Activated T-cell treated with anti-CD3 and anti-CD28 coated beads, Interleukin-2, amount 50 U/mL, for 1 hour (primary cell): ENCODE measurements around the gene AMBRA1.
"Not testable (repeated sequence)": the region's sequence is repeated elsewhere in the genome, so short reads cannot be mapped to it uniquely, and the experiment has no call there.

ENCODE experiments used
- DNase-seq: peaks from one replicate; pipeline ENCODE4 v3.0.0-alpha.2; 2020

Gene AMBRA1

GRCh38 chr11:46377290-46377689 lies 216.5 kb downstream of the AMBRA1 start:
- DNase-seq: no peak

DNA sequence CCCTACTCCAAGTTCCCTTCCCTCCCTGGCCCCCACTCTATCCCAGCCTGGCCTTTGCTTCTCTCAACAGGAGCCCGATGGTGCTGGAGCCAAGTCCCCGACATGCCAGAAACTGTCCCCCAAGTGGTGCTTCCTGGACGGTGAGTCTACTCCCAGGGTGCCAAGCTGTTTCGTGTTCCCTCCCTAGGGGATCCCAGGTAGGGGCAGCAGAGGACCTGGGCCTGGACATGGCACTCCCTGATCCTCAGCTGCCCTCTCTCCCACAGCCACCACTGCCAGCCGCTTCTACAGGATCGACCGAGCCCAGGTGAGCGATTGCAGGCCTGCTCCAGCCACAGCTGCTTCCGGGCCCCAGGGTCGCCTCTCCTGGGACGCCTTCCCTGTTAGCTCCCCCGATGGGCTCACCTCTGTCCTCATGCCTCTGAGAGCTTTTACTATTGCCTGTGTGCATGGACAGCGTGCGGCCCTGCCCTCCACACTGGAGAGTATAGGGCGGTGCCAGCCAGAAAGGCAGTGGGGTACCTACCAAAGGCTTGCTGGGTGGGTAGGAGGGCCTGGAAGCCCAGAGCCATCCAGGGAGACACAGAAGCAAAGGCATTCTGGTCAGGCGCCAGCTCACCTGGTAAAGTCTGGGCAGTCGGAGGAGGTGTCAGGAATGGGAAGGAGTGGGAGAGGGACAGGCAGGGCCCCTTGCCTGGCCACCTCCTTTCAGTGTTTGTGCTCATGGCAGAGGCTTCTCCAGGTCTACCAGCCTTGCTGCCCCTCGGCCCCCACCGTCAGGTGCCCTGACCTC lies 217.4 kb downstream of the AMBRA1 start:
- DNase-seq: no peak

DNA sequence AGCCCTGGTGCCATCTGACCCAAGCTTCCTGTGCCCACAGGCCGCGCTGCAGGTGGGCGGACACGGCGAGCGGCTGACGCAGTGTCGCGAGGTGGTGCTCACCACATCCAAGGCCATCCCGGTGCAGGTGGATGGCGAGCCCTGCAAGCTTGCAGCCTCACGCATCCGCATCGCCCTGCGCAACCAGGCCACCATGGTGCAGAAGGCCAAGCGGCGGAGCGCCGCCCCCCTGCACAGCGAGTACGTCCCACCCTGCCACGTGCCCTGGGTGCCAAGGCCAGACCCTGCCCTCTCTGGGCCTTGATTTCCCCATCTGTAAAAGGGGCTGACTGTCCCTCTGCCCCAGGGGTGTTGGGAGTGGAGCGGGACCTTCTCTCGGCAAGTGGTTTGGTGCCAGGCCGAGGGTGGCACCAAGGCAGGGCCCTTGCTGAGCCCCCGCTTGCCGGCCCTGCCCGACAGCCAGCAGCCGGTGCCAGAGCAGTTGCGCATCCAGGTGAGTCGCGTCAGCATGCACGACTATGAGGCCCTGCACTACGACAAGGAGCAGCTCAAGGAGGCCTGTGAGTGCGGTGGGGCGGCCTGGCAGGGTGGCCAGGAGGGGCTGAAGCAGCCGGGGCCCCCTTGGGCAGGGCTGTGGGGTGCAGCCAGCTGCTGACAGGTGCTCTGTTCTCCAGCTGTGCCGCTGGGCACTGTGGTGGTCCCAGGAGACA lies 218.3 kb downstream of the AMBRA1 start:
- DNase-seq: no peak

GRCh38 chr11:46374815-46375214 lies 219.0 kb downstream of the AMBRA1 start:
- no peak for DNase-seq

DNA sequence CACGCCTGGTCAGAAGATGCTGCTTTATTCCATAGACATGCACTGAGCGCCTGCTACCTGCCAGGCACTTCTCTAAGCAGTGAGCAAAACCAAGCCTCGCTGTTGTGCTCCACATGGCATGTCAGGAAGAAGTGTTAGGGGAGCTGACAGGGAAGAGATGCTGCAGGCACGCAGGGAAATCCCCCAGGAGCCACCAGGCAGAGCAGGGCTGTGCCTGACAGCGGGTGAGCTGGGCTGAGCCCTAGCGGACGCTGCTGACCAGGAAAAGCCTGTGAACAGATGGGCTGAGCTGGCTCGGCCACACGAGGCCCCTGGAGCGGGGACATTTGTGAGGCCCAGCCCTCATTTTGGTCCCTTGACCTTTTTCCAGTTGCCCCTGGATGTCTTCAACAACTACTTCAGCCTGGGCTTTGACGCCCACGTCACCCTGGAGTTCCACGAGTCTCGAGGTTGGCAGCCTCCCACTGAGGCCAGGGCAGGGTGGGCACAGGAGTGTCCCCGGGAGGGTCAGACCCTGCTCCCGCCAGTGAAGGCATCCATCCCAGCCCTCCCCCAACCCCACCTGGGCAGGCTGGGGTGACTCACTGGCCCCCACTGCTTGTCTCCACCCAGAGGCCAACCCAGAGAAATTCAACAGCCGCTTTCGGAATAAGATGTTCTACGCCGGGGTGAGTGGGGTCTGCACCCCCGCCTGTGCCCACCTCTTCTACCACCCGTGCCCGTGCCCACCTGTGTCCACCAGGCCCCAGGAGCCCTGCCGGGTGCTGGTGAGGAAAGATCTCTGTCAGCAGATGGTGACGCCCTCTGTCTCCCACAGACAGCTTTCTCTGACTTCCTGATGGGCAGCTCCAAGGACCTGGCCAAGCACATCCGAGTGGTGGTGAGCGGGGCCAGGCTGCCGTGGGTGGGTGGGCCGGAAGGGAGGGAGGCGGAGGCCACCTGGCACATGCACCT lies 219.8 kb downstream of the AMBRA1 start:
- DNase-seq: no peak

DNA sequence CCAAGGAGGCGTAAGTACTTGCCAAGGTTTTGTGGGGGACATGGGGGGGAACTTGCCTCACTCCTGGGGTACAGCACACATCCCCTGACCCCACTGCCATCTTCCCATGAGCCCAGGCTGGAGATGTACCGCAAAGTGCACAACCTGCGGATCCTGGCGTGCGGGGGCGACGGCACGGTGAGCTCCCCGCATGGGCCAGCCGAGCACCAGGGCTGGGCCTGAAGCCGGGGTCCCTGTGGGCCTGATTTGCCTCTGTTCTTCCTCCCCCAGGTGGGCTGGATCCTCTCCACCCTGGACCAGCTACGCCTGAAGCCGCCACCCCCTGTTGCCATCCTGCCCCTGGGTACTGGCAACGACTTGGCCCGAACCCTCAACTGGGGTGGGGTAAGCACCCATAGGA lies 221.3 kb downstream of the AMBRA1 start:
- DNase-seq: not testable (repeated sequence)

GRCh38 chr11:46372086-46372485 lies 221.7 kb downstream of the AMBRA1 start:
- DNase-seq: no peak

DNA sequence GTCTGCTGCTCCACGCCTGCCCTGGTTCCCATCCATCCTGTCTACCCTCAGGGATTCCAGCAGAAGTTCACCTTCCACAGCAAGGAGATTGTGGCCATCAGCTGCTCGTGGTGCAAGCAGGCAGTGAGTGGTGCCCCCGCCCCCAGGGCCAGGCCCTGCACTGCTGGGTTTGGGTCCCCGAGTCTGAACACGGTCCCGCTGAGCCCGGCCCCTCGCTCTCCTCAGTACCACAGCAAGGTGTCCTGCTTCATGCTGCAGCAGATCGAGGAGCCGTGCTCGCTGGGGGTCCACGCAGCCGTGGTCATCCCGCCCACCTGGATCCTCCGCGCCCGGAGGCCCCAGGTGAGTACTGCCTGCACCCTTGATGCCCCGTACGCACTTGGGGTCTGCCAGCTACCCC lies 222.6 kb downstream of the AMBRA1 start:
- DNase-seq: not testable (repeated sequence)

DNA sequence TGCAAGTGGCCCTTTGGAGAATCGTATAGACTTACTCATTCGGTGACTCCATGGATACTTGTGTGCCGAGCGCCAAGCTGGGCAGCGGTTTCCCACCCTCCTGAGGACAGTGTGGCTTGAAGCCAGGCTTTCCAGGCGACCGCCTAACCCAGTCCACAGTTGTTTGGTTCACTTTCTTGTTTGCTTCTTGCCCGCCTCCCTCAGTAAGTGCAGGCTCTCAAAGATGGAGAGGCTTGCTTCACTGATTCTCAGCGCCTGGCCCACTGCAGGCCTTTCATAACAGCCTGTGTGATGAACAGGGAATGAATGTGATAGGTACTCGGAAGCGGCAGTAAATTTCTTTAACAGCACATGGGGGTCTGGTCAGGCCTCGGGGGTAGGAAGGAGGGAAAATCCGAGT lies 223.6 kb downstream of the AMBRA1 start:
- no peak for DNase-seq

- peak; percentile 63 for DNase-seq
Measured at GRCh38 chr11:46369458-46370152, 224.2 kb downstream of the AMBRA1 start.

GRCh38 chr11:46367916-46368267 lies 225.9 kb downstream of the AMBRA1 start:
- no peak for DNase-seq

DNA sequence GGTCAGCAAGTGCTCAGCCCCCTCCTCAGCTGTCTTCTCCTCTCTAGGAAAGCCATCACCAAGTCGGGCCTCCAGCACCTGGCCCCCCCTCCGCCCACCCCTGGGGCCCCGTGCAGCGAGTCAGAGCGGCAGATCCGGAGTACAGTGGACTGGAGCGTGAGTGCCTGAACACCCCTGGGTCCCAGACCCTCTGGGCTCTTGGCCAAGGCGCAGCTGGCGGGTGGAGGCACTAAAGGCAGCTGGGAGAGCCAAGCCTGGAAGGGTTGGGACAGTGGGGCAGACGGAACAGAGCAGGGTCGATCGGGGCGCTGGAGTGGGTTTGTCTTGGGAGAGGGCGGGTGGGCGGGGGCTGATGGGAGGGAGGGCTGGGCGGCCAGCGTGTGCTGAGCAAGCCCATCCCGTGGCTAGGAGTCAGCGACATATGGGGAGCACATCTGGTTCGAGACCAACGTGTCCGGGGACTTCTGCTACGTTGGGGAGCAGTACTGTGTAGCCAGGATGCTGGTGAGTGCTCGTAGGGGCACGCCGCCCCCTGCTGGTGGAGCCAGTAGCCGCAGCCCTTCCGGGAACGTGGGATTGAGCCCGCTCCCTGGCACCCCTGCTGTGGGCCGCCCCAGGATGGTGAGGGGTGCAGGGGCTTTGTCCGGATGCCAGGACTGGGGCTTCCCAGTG lies 226.4 kb downstream of the AMBRA1 start:
- peak; percentile 81 for DNase-seq

DNA sequence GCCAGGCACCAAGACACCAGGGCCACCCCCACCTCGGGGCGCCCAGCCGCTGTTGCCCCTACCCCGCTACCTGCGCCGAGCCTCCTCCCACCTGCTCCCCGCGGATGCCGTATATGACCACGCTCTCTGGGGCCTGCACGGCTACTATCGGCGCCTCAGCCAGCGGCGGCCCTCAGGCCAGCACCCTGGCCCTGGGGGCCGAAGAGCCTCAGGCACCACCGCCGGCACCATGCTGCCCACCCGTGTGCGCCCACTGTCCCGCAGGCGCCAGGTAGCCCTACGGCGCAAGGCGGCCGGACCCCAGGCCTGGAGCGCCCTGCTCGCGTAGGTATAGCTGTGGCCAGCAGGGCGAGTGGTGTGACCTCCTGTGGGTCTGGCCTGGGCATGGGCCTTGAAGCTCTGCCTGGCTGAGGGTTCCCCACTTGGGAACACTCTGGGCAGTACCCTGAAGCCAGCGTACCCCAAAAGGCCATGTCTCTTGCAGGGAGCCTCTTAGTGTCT lies 227.1 kb downstream of the AMBRA1 start:
- no peak for DNase-seq

GRCh38 chr11:46366260-46366659 lies 227.6 kb downstream of the AMBRA1 start:
- DNase-seq: no peak

GRCh38 chr11:46364791-46365190 lies 229.0 kb downstream of the AMBRA1 start:
- DNase-seq: no peak

DNA sequence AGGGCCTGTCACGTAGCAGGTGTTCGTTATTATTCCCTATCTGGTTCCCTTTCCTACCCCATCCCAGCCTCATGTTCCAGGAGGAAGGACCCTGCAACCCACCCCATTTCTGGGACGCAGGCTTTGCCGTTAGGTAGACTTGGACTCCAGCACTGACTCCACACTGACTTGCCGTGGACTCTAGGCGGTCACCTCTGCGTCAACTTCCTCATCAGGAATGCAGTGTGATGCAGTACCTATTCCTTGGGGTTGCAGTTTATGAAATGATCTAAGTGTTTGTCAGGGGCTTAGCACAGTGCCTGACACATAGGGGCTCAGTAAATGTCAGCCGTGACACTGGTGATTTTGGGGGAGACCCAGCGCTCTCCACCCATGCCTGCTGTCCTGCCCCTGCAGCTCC lies 229.8 kb downstream of the AMBRA1 start:
- DNase-seq: no peak

DNA sequence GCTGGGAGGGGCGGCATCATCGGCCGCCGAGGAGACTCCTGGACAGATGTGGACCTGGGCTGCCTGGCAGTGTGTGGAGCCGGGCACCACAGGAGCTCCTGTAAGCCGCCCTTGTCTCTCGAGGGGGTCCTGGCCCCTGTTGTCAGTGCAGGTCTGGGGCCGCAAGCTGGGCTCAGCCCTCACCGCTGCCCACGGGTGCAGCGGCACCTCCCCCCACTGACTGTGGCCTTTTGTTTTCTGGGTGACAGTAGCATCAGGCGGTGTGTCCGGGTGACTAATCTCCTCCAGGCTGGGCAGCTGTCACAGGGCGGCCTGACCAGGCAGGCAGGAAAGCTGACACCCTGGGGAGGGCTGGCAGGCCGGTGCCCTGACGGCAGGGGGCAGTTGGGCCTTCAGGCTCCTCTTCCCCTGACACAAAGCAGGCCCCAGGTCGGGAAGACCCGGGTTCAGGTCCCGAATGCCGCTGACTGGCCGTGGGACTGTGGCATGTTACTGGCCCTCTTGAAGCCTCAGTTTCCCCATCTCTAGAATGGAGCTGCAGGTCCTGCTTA lies 230.3 kb downstream of the AMBRA1 start:
- DNase-seq: no peak

GRCh38 chr11:46363031-46363407 lies 230.8 kb downstream of the AMBRA1 start:
- no peak for DNase-seq

GRCh38 chr11:46362156-46363030 lies 231.4 kb downstream of the AMBRA1 start:
- DNase-seq: no peak

DNA sequence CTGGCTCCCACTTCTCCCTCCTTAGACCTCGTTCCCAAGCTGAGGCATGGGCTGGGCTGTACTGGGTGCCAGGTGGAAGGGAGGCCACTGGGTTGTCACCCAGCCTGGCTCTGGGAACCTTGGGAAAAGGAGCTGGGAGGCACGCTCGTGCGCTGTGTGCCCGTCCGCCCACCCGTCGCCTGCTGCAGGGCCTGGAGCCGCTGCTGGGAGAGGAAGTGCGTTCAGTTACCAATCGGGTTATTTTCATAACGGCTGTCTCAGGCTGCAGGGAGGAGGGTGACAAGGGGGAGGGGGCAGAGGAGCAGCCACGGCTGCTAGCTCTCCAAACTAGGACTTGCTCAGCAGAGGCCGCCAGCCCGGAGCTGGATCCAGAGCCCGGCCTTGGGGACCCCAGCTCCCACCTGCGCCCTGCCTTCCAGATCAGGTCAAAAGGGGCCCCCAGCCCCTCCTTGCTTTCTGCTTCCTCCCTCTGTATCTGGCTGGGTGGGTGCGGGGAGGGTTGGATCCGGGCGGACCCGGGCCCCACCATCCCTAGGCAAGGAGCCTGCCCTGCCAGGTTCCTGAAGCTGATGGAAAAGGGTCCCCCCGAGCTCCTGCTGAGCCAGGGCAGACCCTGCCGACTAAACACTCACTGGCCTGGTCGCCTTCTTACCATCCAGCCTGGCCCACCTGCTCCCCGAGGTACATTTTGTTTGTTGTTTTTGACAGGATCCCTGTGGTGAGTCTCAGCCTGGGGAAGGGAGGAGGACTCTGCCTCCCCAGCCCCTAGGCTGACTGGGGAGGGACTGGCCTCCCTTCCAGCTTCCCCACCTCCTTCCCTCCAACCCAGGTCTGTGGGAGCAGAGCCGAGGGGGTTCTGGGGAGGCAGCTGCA lies 232.3 kb downstream of the AMBRA1 start:
- peak; percentile 64 for DNase-seq
